NCI-H146 treated with DMSO at 0.1 percent for 48 hours (cell line): Measurements from ENCODE around the gene POGZ.

Source experiments
- DNase-seq: peaks from one replicate; lab custom pipeline; 2025; ENCODE audit not compliant: unreplicated experiment; lab: John Stamatoyannopoulos, UW

The POGZ gene

GRCh38 chr1:151372058-151372934, 87.0 kb downstream of the POGZ start, which contains the start of gene SELENBP1:
Gene SELENBP1, minus strand, starts transcription at chr1:151372705. Its CDS starts 64 bp downstream, at chr1:151372641.
- DNase-seq: no peak

DNA sequence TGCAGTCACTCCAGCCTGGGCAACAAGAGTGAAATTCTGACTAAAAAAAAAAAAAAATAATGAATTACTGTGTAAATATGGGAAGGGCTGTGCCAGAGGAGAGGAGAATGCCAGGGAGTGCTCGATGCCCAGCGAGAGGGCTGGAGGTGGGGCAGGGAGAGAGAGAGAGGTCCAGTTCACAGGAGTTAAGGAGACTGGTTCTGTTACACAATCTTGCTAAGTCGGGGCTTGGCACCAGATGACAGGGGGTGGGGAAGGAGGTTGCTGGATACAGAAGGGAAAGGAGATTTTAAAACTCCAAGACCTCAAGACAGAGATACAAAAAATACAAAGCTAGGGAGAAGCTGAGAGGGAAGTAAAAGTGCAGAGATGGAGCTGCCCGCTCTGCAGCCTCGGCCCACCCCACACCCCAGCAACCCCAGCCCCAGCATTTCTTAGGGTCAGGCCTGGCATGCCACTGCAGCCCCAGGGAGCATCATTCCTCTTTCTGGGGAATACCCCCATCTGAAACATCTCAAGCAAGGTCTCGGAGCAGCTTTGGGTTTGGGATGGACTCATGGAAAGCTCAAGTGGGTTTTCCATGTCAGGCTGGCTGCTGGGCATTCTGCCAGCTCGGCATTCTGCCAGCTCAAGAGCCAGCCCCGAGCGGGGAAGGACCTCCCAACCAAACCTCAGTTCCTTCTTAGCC, 87.8 kb downstream of the POGZ start:
- DNase-seq: no peak

GRCh38 chr1:151370211-151370911, 88.9 kb downstream of the POGZ start:
- DNase-seq: no peak

GRCh38 chr1:151369621-151370048, 89.7 kb downstream of the POGZ start:
- DNase-seq: no peak

DNA sequence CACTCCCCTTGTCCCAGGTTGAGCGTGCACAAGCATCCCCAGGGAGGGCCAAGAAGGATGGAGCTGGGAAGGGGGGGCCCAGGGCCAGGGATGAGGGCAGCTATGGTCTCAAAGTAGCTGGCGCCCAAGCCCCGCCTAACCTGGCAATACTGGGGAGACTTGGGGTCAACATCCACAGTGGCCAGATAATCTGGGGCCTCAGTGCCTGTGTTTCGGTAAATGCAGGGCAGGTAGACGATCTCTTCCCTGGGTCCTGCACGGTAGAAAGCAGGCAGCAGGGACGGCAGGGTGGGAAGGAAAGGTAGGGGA, 90.0 kb downstream of the POGZ start:
- DNase-seq: no peak

DNA sequence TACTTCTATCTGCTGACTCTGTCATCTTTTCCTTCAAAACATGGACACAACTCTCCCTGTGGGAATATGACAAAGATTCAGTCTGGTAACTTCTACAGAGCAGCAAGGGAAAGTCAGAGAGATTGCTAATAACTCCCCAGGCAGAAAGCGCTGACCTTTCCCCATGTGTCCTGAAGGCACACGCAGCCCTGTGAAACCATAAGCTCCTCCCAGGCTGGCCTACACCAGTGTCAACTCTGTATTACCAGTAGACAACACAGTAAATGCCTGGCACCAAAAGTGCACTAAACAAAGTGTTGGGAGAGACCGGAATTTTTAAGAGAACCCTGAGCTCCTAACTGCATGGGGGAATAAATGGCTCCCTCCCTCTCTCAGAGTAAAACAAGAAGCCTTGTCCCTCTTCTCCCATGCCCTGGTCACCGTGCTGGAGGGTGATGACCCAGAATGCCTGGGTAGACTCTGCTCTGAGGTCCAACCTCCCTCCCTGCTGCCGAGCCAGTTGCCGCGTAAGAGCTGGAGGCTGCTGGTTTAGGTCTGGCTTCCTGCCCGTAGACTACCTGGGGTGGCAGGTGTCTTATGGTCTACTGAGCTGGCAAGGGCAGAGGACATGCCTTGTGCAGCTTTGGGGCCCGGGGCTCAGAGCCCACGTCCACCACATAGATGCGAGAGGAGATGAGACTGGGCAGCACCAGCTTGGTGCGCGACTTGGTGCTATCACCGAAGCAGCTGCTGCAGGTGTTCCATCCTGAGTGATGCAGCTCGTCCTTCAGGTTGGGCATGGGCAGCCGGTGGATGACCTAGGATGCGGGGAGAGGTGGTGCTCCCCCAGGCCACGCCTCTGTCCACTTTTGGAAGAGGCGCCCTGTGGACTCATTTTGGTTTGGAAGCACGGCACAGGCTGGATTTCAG, 90.6 kb downstream of the POGZ start:
- DNase-seq: no peak

DNA sequence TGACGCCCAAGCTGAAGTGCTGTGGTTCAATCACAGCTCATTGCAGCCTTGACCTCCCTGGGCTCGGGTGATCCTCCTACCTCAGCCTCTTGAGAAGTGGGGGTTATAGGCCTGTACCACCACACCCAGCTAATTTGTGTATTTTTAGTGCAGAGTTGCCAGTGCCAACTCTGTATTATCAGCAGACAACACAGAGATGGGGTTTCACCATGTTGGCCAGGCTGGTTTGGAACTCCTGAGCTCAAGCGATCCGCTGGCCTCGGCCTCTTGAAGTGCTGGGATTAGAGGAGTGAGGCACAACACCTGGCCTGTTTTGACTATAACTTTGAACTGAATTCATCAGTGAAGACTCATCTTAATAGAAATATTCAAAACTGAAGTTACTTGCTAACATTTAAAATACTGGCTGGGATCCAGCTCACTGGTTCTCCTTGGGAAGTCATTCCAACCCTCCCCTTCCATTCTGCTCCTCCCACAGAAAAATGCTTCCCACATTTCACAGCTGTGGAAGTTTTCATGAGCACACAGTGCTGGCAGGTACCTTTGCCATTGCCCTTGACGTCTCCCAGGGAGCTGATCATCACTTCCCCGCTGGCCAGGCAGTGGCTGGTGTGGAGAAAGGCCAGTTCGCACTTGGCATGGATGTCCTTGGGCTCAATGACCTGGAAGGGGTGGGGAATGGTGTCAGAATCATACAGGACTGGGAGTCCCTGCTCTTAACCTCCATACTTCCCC, 91.5 kb downstream of the POGZ start:
- no peak for DNase-seq

GRCh38 chr1:151364996-151365395, 94.3 kb downstream of the POGZ start:
- DNase-seq: no peak

DNA sequence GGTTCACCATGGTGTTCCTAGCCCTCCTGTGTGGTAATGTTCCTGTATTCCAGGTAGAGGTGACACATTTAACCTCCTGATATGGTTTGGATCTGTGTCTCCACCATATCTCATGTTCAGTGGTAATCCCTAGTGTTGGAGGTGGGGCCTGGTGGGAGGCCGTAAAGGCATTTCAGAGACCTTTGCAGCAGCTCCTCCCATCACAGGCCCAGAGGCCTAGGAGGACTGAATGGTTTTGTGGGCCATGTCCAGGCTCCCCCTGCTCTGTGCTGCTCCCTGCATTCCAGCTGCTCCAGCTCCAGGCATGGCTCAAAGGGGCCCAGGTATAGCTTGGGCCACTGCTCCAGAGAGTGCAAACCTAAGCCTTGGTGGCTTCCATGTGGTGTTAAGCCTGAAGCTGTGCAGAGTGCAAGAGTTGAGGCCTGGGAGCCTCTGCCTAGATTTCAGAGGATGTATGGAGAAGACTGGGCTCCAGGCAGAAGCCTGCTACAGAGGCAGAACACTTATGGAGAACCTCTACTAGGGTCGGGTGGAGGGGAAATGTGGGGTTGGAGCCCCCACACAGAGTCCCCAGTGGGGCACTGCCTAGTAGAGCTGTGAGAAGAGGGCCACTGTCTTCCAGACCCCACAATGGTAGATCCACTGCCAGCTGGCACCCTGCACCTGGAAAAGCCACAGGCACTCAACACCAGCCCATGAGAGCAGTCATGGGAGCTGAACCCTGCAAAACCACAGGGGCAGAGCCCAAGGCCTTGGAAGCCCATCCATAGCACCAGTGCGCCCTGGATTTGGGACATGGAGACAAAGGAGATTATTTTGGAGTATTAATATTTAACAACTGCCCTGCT, 96.8 kb downstream of the POGZ start:
- DNase-seq: no peak

DNA sequence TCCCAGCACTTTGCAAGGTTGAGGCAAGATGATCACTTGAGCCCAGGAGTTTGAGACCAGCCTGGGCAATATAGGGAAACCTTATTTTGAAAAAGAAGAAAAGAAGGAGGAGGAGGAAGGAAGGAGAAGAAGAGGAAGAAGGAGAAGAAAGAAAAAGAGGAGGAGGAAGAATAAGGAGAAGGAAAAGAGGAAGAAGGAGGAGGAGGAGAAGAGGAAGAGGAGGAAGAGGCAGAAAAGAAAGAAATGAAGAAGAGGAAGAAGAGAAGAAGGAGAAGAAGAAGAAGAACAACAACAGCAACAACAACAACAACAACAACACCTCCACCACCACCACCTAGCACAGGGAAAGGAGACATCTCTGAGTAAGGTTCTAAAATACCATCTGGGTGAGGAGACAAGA, 97.4 kb downstream of the POGZ start:
- no peak for DNase-seq

GRCh38 chr1:151356696-151357095, 102.6 kb downstream of the POGZ start:
- no peak for DNase-seq
